Cerebellar cortex (tissue), 1 donor: ENCODE results near the gene EIF2S2.
"Not testable (repeated sequence)": the region's sequence is repeated elsewhere in the genome, so short reads cannot be mapped to it uniquely, and the experiment has no call there.

Experiments
- DNase-seq: peaks from one replicate; pipeline ENCODE4 v3.0.0-alpha.2; 2015; ENCODE audit warnings: low spot score

EIF2S2 gene

GRCh38 chr20:34111702-34112599 is at the start of gene EIF2S2:
Gene EIF2S2 (minus strand): TSS chr20:34112243. CDS start chr20:34112110, 133 bp downstream.
- peak; percentile 97 for DNase-seq

- DNase-seq: not testable (repeated sequence)
Observed at GRCh38 chr20:34157697-34158096, 45.7 kb upstream of the EIF2S2 start.

- DNase-seq: no peak
Observed at GRCh38 chr20:34155836-34156235, 43.8 kb upstream of the EIF2S2 start.

- not testable (repeated sequence) for DNase-seq
Observed at GRCh38 chr20:34153169-34153568, 41.1 kb upstream of the EIF2S2 start.

GRCh38 chr20:34152073-34152472 is 40.0 kb upstream of the EIF2S2 start:
- not testable (repeated sequence) for DNase-seq

GRCh38 chr20:34150306-34151000 is 38.4 kb upstream of the EIF2S2 start:
- no peak for DNase-seq

GRCh38 chr20:34145280-34145819 is 33.3 kb upstream of the EIF2S2 start:
- no peak for DNase-seq

GRCh38 chr20:34143951-34144350 is 31.9 kb upstream of the EIF2S2 start:
- no peak for DNase-seq

GRCh38 chr20:34142121-34142520 is 30.1 kb upstream of the EIF2S2 start:
- no peak for DNase-seq

- DNase-seq: no peak
Observed at GRCh38 chr20:34141293-34141692, 29.2 kb upstream of the EIF2S2 start.

- DNase-seq: not testable (repeated sequence)
Observed at GRCh38 chr20:34135525-34136275, 23.7 kb upstream of the EIF2S2 start.

GRCh38 chr20:34133365-34133860 is 21.4 kb upstream of the EIF2S2 start:
- not testable (repeated sequence) for DNase-seq

GRCh38 chr20:34132943-34133342 is 20.9 kb upstream of the EIF2S2 start:
- not testable (repeated sequence) for DNase-seq

- not testable (repeated sequence) for DNase-seq
Observed at GRCh38 chr20:34132491-34132890, 20.4 kb upstream of the EIF2S2 start.

- no peak for DNase-seq
Observed at GRCh38 chr20:34131491-34131890, 19.4 kb upstream of the EIF2S2 start.

- DNase-seq: peak; percentile 86
Observed at GRCh38 chr20:34129518-34130162, 17.6 kb upstream of the EIF2S2 start.

GRCh38 chr20:34127792-34128191 is 15.7 kb upstream of the EIF2S2 start:
- DNase-seq: no peak

- no peak for DNase-seq
Observed at GRCh38 chr20:34124469-34125249, 12.6 kb upstream of the EIF2S2 start.

- DNase-seq: no peak
Observed at GRCh38 chr20:34123309-34123708, 11.3 kb upstream of the EIF2S2 start.

- DNase-seq: no peak
Observed at GRCh38 chr20:34122274-34122980, 10.4 kb upstream of the EIF2S2 start.
